Measurements from ENCODE around the gene DIAPH3.

- TF ChIP-seq, protein P1, sequence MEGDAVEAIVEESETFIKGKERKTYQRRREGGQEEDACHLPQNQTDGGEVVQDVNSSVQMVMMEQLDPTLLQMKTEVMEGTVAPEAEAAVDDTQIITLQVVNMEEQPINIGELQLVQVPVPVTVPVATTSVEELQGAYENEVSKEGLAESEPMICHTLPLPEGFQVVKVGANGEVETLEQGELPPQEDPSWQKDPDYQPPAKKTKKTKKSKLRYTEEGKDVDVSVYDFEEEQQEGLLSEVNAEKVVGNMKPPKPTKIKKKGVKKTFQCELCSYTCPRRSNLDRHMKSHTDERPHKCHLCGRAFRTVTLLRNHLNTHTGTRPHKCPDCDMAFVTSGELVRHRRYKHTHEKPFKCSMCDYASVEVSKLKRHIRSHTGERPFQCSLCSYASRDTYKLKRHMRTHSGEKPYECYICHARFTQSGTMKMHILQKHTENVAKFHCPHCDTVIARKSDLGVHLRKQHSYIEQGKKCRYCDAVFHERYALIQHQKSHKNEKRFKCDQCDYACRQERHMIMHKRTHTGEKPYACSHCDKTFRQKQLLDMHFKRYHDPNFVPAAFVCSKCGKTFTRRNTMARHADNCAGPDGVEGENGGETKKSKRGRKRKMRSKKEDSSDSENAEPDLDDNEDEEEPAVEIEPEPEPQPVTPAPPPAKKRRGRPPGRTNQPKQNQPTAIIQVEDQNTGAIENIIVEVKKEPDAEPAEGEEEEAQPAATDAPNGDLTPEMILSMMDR (IDR thresholded peaks at IDR 0.05) = no peak
- TF ChIP-seq CREB1 (CRISPR knock-in tag; IDR thresholded peaks at IDR 0.05) (no peak), MAX (CRISPR knock-in tag; IDR thresholded peaks at IDR 0.05) (no peak)
- TF ChIP-seq, protein P2, sequence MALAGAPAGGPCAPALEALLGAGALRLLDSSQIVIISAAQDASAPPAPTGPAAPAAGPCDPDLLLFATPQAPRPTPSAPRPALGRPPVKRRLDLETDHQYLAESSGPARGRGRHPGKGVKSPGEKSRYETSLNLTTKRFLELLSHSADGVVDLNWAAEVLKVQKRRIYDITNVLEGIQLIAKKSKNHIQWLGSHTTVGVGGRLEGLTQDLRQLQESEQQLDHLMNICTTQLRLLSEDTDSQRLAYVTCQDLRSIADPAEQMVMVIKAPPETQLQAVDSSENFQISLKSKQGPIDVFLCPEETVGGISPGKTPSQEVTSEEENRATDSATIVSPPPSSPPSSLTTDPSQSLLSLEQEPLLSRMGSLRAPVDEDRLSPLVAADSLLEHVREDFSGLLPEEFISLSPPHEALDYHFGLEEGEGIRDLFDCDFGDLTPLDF (CRISPR knock-in tag; IDR thresholded peaks at IDR 0.05) = no peak
- TF ChIP-seq, protein P3, sequence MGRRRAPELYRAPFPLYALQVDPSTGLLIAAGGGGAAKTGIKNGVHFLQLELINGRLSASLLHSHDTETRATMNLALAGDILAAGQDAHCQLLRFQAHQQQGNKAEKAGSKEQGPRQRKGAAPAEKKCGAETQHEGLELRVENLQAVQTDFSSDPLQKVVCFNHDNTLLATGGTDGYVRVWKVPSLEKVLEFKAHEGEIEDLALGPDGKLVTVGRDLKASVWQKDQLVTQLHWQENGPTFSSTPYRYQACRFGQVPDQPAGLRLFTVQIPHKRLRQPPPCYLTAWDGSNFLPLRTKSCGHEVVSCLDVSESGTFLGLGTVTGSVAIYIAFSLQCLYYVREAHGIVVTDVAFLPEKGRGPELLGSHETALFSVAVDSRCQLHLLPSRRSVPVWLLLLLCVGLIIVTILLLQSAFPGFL (CRISPR knock-in tag; IDR thresholded peaks at IDR 0.05; ENCODE audit: borderline replicate concordance) = no peak
Measured at GRCh38 chr13:59963827-59964226, 199.9 kb downstream of the DIAPH3 start.

Data from WTC11 (cell line).